GM19328 (cell line): ENCODE data around the gene TLR9.

ENCODE experiments used
- ATAC-seq: cut with Tn5 transposase; IDR thresholded peaks from one replicate; pipeline ENCODE4 v1.9.1; 2021; ENCODE audit warnings: mild to moderate bottlenecking, moderate library complexity; ENCODE audit not compliant: unreplicated experiment

Gene TLR9

DNA sequence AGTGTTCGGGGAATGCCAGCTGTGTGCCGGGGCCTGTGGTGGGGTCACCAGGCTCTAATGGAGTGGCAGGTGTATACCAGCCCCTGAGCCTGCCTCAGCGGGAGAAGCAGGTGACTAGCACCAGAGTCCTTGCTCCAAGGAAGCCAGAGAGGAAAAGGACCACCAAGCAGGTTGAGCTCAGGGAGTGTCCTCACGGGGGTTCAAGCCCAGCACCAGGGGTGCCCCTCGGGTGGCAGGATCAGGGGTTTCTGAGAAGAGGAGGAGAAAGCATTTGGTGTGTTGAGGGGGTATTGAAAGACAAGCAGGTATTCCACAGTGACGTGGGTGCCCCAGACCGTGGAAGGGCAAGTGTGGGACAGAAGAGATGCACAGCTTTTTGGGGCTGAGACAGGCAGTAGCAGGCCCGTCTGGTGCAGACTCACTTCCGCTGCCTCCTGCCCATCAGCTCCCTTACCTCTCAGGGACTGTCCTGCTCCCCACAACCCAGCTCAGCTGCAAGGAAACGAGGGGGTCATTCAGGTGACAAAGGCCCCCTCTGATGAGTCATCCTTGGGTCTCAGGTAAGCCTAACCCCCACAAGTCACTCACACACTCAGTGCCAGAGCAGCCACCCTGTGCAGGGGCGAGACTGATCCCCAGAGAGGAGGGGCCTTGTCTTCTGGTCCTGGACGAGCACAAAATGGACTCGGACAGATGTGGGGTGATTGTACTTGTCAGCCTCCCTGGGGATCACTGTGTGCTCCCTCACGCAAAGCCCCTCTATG lies 49.8 kb downstream of the TLR9 start:
- no peak for ATAC-seq

DNA sequence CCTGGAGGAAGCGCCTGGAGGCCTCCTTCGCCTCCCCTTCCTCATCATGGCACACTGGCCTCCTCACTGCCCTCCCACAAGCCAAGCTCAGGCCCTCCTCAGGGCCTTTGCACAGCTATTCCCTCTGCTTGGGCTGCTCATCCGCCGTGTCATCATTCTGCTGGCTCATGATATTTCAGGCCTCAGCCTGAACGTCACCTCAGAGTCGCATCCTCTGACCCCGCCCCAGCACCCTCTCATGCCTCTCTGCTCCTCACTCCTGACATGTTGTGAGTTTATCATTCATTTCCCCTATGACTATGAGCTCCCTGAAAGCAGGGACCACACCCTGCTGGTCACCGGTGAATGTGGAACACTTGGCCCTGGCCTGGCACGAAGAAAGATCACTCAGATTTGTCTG lies 50.5 kb downstream of the TLR9 start:
- no peak for ATAC-seq

DNA sequence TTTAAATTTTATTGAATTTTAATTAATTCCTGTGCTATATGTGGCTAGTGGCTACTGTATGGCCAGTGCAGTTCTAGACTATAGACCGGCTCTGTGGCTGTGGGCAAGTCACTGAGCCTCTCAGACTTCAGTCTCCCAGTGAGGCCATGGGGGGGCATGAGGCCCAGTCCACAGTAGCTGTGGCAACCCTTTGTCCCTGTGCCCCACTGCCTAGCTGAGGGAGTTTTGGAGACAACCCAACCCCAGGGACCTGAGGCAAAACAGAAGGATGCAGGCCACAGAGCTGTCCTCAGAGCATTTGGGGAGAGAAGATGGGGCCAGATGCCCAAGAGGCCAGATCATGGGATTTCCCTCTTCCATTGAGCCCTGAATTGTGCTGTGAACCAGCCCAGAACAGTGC lies 52.3 kb downstream of the TLR9 start:
- no peak for ATAC-seq

DNA sequence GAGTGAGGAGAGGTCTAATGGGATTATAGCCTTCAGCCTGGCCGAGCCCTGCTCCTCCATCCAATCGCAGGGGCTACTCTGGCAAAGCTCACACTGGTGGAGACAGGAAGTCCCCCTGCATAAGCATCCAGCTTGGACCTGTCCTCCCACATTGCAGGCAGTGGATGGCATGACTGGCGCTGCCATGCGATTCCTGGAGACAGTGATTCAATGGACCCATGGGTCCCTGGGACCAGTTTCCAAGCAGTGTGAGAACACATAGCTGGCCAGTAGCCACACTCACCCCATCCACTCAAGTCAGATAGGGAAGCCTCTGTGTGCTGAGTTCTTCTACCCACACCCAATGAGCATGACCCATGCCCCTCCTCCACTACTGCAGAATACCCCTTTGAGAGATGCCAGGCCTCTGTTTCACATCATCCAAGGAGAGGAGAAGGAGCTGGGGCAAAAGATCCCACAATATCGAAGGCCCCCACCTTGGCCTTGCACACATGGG lies 53.1 kb downstream of the TLR9 start:
- ATAC-seq, result no peak

DNA sequence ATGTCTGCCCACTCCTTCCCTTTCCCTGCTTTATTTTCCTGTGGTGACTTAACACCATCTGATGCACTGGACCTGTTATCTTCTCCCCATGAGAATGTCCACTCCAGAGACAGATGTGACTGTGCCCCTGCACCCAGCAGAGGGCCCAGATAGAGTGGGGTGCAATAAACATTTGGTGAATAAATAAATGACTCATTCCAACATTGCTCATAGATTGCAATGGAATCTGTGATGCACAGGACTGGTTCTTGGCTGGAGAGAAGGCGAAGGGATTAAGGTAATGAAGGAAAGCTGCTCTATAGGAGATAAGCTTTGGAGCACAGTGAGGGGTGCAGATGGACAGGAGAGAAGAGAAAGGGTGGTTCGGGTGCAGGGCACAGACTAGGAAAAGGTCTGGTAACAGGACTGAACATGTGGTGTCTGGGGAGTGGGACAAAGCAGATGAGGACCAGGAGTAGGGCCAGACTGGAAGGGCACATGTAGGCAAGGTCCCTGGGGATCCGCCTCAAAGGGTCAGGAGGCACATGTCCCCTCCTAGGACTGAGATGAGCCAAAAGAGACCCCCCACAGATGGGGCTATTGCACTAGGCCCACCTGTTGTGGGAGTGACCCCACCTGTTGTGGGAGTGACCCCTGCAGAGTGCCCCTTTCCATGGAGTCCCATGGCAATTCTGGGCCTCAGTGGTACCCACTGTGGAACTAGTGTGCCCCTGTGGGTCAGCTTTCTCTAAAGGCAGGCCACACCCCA lies 53.8 kb downstream of the TLR9 start:
- ATAC-seq, result no peak
